ENCODE measurements around the gene PTPRN2. TPM values are rescaled to one million over a fixed set of nuclear protein-coding genes. Genes with fewer than 3 reads are reported as not detected.

The PTPRN2 gene
- polyA plus RNA-seq, 1 experiment: 0.31 TPM

- POLR2A ChIA-PET: no interaction called here
- H3K27me3 ChIP-seq (ENCODE audit: control insufficient read depth, insufficient read depth, low read length): no peaks in the 10 kb centered on the region
- CTCF ChIA-PET: no interaction called here
- DNase-seq (ENCODE audit: low read depth): no peak
- no peak for TF ChIP-seq CTCF (IDR thresholded peaks at IDR 0.05; ENCODE audit: insufficient read depth, low read depth, low read length)
- no peaks in the 10 kb centered on the region for H3K36me3 ChIP-seq (ENCODE audit: control insufficient read depth, insufficient read depth, low read length)
- no peak overlapping the region for H3K4me3 ChIP-seq (ENCODE audit: low read depth, low read length)
Measured at GRCh38 chr7:157662110-157662791, 925.4 kb downstream of the PTPRN2 start.

- ChIA-PET CTCF (no interaction called here), POLR2A (no interaction called here)
- no peak for TF ChIP-seq CTCF (IDR thresholded peaks at IDR 0.05; ENCODE audit: insufficient read depth, low read depth, low read length)
- H3K4me3 ChIP-seq (ENCODE audit: low read depth, low read length): no peak overlapping the region
- no peaks in the 10 kb centered on the region for H3K27me3 ChIP-seq (ENCODE audit: control insufficient read depth, insufficient read depth, low read length)
- no peak for DNase-seq (ENCODE audit: low read depth)
- no peaks in the 10 kb centered on the region for H3K36me3 ChIP-seq (ENCODE audit: control insufficient read depth, insufficient read depth, low read length)
Measured at GRCh38 chr7:157661611-157661975, 926.0 kb downstream of the PTPRN2 start.

- H3K27me3 ChIP-seq (ENCODE audit: control insufficient read depth, insufficient read depth, low read length): no peaks in the 10 kb centered on the region
- H3K36me3 ChIP-seq (ENCODE audit: control insufficient read depth, insufficient read depth, low read length): no peaks in the 10 kb centered on the region
- no peak for DNase-seq (ENCODE audit: low read depth)
- H3K4me3 ChIP-seq (ENCODE audit: low read depth, low read length): no peak overlapping the region
- no peak for TF ChIP-seq CTCF (IDR thresholded peaks at IDR 0.05; ENCODE audit: insufficient read depth, low read depth, low read length)
- ChIA-PET CTCF (interaction anchor here (0.5 kb wide), 1 partner anchor 1472 kb away, joined by 3 read pairs; no protein-coding TSS in a partner anchor), POLR2A (no interaction called here)
Measured at GRCh38 chr7:157660971-157661610, 926.5 kb downstream of the PTPRN2 start.

- no peak for TF ChIP-seq CTCF (IDR thresholded peaks at IDR 0.05; ENCODE audit: insufficient read depth, low read depth, low read length)
- Histone ChIP-seq H3K27me3 (ENCODE audit: control insufficient read depth, insufficient read depth, low read length) (no peaks in the 10 kb centered on the region), H3K36me3 (ENCODE audit: control insufficient read depth, insufficient read depth, low read length) (no peaks in the 10 kb centered on the region), H3K4me3 (ENCODE audit: low read depth, low read length) (no peak overlapping the region)
- no peak for DNase-seq (ENCODE audit: low read depth)
- ChIA-PET CTCF (no interaction called here), POLR2A (no interaction called here)
Measured at GRCh38 chr7:157658851-157659412, 928.7 kb downstream of the PTPRN2 start.

All from BJ (cell line).